MG63 (cell line): ENCODE results near the gene GLP1R. TPM values are rescaled to one million over a fixed set of nuclear protein-coding genes. Genes with fewer than 3 reads are reported as not detected.

ENCODE experiments used
- DNase-seq: peaks from one replicate; pipeline ENCODE4 v3.0.0-alpha.2; 2020
- H3K27me3 ChIP-seq: fragments of 250-450 bp; sonication (Bioruptor Pico); 2 replicates; pipeline ENCODE4 v1.5.1; 2020; ENCODE audit warnings: mild to moderate bottlenecking, moderate library complexity
- H3K36me3 ChIP-seq: fragments of 250-450 bp; sonication (Bioruptor Pico); 2 replicates; pipeline ENCODE4 v1.5.1; 2020; ENCODE audit warnings: mild to moderate bottlenecking, moderate library complexity
- H3K4me3 ChIP-seq: fragments of 250-450 bp; sonication (Bioruptor Pico); 2 replicates; pipeline ENCODE4 v1.5.1; 2020; ENCODE audit warnings: mild to moderate bottlenecking, moderate library complexity
- H3K9me3 ChIP-seq: fragments of 250-450 bp; sonication (Bioruptor Pico); 2 replicates; pipeline ENCODE4 v1.5.1; 2020; ENCODE audit warnings: mild to moderate bottlenecking, moderate library complexity
- total RNA-seq: library from RNA; depleted of rRNA; stranded (reverse); fragments of >200 nt; shearing (Covaris generic); gene quantifications from 2 replicates; pipeline ENCODE4 v1.2.3, GENCODE V29; 2014; ENCODE audit warnings: low replicate concordance; rRNA removed

The GLP1R gene
- not detected in 2 replicates for total RNA-seq

DNA sequence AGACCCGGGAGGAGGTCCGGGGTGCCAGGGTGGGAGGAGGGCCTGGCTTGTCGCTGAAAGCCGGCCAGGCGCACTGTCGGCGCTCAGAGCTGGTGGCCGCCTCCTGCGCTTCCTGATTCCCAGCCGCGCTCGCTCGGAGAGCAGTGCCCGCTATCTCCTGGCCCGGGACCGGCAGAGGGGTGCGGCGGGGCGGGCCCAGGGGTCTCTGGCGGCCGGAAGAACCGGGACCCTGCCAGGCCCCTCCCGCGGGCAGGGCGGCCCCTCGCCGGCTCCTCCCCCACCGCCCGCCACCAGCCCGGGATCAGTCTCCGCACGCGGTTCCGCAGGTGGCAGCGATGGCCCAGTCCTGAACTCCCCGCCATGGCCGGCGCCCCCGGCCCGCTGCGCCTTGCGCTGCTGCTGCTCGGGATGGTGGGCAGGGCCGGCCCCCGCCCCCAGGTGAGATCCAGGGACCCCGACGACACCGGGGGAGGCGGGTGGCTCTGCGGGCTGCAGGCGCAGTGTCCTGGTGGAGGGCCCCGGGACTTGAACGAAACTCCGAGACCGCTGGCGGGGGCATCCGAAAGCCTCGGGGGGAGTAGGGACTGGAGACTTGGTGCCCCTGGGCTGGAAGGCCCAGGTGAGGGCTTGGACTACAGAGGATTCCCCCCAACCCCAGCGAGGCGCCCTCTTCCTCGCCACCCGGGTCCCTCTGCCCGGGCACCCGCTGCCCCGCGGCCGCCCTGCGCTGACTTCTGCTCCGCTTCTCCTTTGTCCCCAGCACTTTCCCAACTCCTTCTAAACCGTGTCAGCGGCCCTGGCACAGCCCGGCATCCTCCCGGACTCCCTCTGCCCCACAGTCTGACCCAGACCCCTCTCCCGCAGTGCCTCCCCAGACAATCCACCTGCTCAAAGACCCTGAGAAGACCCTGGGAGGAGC is at the start of gene GLP1R:
Gene GLP1R (plus strand): TSS at position 301 of the 919 bp plus-strand sequence. CDS start 60 bp downstream, at position 361.
- H3K4me3 ChIP-seq: peak within 1 kb of the TSS; percentile 20
- peak; percentile 45 for DNase-seq
- H3K9me3 ChIP-seq: no peaks in the 10 kb centered on the region
- no peaks in the 10 kb centered on the region for H3K36me3 ChIP-seq
- H3K27me3 ChIP-seq: peaks cover 37% of the 10 kb centered on the region

DNA sequence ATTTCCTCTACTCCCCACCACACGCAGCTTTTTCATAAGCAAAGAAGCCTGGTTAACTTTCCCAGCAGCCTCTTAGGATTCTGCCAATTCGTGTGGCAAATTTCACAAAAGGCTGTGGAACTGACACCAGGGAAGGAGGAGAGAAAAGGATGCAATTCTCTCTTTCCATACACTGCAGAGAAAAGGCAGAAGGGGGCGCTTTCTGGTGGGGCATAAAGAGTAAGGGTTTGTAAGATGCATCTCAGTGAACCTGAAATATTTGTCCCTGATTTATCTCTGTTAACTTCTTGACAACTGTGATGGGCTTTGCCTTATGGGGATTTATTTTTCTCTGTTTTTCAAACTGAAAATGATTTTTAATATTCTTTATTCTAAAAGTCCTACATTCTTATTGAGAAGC is 45.5 kb upstream of the GLP1R start:
- Histone ChIP-seq H3K9me3 (no peaks in the 10 kb centered on the region), H3K27me3 (peaks cover 84% of the 10 kb centered on the region), H3K36me3 (no peaks in the 10 kb centered on the region), H3K4me3 (no peak overlapping the region)
- DNase-seq: no peak

DNA sequence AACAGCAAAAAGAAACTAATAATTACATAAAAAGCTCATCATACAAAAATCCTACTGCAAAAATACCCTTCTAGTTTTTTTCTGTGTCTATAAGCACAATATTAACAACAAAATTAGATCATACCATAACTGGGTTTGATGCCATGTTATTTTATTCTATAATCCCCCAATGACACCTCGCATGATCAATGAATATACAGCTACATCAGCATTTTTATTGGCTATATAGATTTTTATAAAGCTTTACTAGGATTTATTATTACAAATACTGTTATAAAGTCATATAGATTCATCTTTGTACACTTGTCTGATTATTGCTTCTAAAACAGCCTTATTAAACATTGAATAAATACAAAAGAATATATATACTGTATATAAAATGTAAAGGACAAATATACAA is 45.1 kb upstream of the GLP1R start:
- Histone ChIP-seq H3K9me3 (no peaks in the 10 kb centered on the region), H3K4me3 (no peak overlapping the region), H3K36me3 (no peaks in the 10 kb centered on the region), H3K27me3 (peaks cover 83% of the 10 kb centered on the region)
- no peak for DNase-seq

DNA sequence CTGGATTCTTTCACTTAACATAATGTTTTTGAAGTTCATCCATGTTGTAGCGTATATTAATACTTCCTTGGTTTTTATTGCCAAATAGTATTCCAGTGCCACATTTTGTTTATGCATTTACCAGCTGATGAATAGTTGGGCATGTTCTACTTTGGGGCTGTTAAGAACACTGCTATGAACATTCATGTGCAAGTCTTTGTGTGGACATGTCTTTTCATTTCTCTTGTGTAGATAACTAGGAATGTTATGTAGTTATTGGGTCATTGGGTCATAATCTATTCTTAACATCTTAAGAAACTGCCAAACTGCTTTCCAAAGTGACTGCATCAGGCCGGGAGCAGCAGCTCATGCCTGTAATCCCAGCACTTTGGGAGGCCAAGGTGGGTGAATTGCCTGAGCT is 43.8 kb upstream of the GLP1R start:
- Histone ChIP-seq H3K4me3 (no peak overlapping the region), H3K27me3 (peaks cover 88% of the 10 kb centered on the region), H3K9me3 (no peaks in the 10 kb centered on the region), H3K36me3 (no peaks in the 10 kb centered on the region)
- no peak for DNase-seq

DNA sequence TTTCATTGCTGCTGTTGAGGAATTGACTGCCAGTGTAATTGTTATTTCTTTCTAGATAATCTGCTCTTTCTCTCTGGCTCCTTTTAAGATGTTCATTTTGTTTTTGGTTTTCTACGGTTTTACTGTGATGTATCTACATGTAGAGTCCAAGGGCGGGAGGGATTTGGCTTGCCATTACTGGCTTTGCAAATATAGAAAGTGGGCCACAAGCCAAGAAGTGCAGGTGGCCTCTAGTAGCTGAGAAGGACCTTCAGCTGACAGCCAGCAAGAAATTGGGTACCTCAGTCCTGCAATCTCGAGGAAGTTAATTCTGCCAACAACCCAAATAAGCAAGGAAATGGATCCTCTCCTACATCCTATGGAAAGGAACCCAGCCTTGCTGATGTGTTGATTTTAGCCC is 42.8 kb upstream of the GLP1R start:
- Histone ChIP-seq H3K36me3 (no peaks in the 10 kb centered on the region), H3K27me3 (peaks cover 86% of the 10 kb centered on the region), H3K4me3 (no peak overlapping the region), H3K9me3 (no peaks in the 10 kb centered on the region)
- no peak for DNase-seq

DNA sequence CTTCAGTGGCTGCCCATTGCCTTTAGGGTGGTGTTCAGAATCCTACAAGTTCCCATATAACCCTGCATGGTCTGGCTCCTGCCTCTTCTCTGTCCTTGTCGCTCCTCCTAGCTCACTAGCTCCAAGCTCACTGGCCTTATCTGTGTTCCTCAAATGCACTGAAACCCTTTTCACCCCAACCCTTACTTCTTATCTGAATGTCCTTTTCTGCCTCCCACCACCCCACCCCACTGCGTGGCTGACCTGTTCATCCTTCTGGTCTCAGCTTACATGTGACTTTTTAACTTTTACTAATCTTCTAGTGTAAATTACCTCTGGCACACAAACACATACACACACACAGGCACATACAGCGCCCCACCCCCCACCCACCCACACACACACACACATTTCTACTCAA is 41.0 kb upstream of the GLP1R start:
- H3K9me3 ChIP-seq: no peaks in the 10 kb centered on the region
- H3K27me3 ChIP-seq: peaks cover 86% of the 10 kb centered on the region
- H3K4me3 ChIP-seq: no peak overlapping the region
- no peaks in the 10 kb centered on the region for H3K36me3 ChIP-seq
- DNase-seq: no peak

DNA sequence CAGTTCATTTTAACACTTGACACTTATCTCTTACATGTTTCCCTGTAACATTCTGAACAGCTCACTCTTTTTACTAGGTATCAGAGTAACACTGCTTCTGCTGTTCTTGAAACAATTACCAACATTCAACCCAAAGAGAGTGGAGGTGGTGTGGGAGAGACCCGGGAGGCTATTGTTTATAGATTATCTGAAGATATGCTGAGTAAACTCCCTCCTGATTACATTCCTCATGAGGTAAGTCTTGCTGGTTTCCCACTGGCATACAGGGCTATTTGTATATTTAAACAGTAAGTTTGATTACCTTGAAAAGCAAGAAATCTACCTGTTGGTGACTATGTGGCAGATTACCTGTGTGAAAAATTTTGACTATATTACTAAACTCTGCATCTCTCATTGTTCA is 39.8 kb upstream of the GLP1R start:
- DNase-seq: no peak
- H3K4me3 ChIP-seq: no peak overlapping the region
- H3K9me3 ChIP-seq: no peaks in the 10 kb centered on the region
- no peaks in the 10 kb centered on the region for H3K36me3 ChIP-seq
- H3K27me3 ChIP-seq: peaks cover 79% of the 10 kb centered on the region

DNA sequence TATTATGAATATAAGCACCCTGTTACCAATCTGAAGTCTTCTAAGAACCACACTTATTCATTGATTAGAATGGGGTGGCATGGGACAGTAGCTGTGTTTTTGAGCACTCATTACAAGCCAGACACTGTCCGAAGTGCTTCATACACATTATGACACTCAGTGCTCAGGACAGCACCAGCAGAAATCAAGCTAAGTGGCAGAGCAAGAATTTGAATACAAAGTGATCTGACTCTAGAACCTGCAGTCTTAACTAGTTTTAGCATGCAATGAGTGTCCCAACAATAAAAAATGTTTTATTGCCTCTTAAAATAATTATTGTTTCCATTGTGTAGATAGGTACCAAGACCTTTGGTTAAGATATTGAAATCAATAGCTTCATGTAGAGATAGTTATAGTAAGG is 39.1 kb upstream of the GLP1R start:
- Histone ChIP-seq H3K4me3 (no peak overlapping the region), H3K9me3 (no peaks in the 10 kb centered on the region), H3K27me3 (peaks cover 79% of the 10 kb centered on the region), H3K36me3 (no peaks in the 10 kb centered on the region)
- DNase-seq: no peak

DNA sequence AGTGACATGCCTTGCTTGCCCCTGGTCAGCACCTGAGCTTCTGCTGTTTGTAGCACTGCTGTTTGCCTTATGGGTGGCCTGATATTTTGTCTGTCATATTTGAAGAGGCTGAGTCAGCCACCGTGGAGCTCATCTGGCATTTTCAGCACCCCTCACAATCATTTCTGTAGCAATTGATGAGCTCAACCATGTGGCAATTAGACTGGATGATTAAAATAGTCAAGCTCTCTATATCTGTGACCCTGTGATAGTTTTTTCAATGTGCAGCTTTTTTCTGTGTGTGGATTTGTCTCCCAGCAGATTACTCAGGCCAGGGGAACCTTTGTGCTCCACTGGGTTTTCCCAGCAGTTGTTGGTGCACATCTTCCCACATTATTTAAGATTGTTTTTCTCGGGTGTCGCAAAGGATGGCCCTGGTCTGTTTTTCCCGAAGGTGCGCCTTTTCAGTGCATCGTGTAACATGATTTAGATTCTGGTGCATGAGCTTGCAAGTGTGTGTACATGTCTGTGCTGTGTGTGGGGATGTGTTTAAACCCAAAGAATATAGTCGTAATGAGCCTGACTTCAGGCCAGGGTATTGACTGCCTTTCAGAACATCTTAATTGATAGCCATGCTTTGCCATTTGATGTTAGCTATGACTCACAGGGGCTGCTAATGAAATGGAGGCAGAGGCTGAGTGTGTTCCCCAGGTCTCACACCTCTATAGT is 31.6 kb upstream of the GLP1R start:
- no peaks in the 10 kb centered on the region for H3K9me3 ChIP-seq
- H3K36me3 ChIP-seq: no peaks in the 10 kb centered on the region
- peaks cover 47% of the 10 kb centered on the region for H3K27me3 ChIP-seq
- no peak for DNase-seq
- no peak overlapping the region for H3K4me3 ChIP-seq

DNA sequence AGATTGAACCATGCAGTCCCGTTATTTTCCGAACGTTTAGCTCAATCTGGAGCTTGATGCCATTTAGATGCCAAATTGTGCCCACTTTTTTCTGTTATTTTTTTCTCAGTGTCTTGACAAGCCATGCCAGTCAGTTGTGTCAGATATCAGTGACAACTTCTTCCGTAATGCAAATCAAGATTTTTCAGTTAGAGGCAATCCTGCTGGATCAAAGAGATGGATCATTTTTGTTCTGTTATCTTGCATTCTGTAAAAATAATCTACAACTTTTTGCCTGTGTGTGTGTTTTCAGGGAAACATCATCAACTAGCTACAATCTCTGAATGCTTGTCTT is 31.1 kb upstream of the GLP1R start:
- no peaks in the 10 kb centered on the region for H3K36me3 ChIP-seq
- no peaks in the 10 kb centered on the region for H3K9me3 ChIP-seq
- H3K4me3 ChIP-seq: no peak overlapping the region
- H3K27me3 ChIP-seq: peaks cover 42% of the 10 kb centered on the region
- no peak for DNase-seq

DNA sequence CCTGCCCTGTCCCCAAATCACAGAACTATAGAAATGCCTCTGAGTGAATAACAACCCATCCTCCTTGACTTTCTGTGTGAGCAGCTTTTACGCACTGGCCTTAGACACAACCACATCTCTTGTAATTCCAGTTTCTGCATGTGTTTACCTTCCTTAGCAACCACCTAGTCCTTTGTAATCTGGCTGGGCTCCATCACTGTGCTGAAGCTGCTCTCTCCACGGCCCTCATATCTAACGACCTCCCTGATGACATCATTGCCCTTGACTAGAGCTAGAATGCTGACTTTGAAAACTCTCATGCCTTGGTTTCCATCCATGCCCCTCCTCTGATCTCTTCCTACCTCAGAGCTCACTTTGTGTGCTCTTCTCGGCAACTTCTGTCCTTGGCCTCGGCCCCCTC is 30.5 kb upstream of the GLP1R start:
- no peak for DNase-seq
- Histone ChIP-seq H3K9me3 (no peaks in the 10 kb centered on the region), H3K36me3 (no peaks in the 10 kb centered on the region)

DNA sequence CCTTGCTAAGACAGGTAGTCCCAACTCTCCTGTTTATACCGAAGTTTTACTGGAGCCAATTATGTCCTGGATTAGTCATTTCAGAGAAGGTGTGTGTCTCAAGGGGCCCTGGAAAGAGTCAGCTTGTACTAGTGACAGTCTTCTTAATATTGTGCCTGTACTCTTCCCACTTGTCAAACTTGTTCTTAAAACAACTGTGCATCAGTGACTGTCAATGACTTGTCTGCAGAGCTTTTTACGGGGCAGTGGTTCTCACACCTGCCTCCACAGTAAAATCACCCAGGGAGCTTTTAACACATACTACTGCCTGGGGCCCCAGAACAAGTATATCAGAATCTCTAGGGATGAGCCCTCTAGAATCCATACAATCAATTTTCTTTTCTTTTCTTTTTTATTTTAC is 28.4 kb upstream of the GLP1R start:
- Histone ChIP-seq H3K27me3 (peaks cover 58% of the 10 kb centered on the region), H3K9me3 (no peaks in the 10 kb centered on the region), H3K36me3 (no peaks in the 10 kb centered on the region), H3K4me3 (no peak overlapping the region)
- no peak for DNase-seq

More for the DNA sequence above, 30.5 kb upstream of the GLP1R start:
- peaks cover 44% of the 10 kb centered on the region for H3K27me3 ChIP-seq
- H3K4me3 ChIP-seq: no peak overlapping the region

DNA sequence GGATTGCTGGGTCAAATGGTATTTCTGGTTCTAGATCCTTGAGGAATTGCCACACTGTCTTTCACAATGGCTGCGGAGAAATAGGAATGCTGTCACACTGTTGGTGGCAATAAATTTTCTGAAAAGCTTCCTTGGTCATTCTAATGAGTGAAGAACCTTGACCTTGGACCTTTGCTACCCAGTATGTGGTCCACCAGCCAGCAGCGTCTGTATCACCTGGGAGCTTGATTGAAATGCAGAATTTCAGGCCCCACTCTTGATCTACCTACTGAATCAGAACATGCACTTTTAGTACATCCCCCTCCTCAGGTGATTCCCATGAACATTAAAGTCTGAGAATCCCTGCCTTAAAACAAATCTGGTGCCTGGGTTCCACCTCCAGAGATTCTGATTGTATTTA is 27.5 kb upstream of the GLP1R start:
- no peak for DNase-seq
- H3K4me3 ChIP-seq: no peak overlapping the region
- H3K27me3 ChIP-seq: peaks cover 64% of the 10 kb centered on the region
- H3K9me3 ChIP-seq: no peaks in the 10 kb centered on the region
- no peaks in the 10 kb centered on the region for H3K36me3 ChIP-seq

DNA sequence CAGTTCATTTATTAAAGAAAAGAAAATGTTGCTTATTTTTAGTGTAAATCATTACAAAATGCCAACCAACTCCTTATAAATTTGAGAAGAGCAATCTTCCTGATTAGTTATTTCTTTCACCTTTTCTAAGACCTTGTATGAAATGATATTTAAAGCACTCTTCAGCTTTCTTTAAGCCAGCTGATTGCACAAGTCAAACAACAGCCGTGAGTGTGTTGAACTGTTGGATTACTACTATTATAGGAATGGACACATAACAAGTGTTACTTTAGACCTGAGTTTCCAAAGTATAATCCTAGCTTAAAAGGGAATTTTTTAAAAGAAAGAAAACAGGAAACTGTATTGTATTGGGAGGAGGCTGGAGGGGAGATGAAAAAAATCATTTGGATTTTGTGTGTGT is 26.8 kb upstream of the GLP1R start:
- Histone ChIP-seq H3K36me3 (no peaks in the 10 kb centered on the region), H3K27me3 (peaks cover 66% of the 10 kb centered on the region), H3K4me3 (no peak overlapping the region), H3K9me3 (no peaks in the 10 kb centered on the region)
- DNase-seq: no peak

DNA sequence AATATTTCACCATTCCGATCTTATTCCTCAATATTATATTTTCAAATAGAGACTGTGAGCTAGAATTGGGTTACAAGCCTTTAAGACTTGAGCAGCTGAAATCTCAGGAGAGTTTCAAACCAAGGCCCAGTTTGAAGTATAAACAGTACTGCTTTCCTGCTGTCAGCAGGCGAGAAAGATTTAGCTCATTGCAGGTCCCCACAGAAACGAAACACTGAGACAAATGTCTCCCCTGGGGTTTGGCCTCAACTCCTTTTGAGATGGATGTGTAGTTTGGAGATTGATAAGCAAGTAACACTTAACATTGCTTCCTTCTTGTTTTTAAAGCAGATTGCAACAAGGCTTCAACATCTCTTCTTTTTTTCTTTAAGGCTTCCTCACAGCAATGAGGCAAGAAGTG is 22.4 kb upstream of the GLP1R start:
- DNase-seq: no peak
- peaks cover 73% of the 10 kb centered on the region for H3K27me3 ChIP-seq
- H3K36me3 ChIP-seq: no peaks in the 10 kb centered on the region
- H3K4me3 ChIP-seq: no peak overlapping the region
- no peaks in the 10 kb centered on the region for H3K9me3 ChIP-seq

DNA sequence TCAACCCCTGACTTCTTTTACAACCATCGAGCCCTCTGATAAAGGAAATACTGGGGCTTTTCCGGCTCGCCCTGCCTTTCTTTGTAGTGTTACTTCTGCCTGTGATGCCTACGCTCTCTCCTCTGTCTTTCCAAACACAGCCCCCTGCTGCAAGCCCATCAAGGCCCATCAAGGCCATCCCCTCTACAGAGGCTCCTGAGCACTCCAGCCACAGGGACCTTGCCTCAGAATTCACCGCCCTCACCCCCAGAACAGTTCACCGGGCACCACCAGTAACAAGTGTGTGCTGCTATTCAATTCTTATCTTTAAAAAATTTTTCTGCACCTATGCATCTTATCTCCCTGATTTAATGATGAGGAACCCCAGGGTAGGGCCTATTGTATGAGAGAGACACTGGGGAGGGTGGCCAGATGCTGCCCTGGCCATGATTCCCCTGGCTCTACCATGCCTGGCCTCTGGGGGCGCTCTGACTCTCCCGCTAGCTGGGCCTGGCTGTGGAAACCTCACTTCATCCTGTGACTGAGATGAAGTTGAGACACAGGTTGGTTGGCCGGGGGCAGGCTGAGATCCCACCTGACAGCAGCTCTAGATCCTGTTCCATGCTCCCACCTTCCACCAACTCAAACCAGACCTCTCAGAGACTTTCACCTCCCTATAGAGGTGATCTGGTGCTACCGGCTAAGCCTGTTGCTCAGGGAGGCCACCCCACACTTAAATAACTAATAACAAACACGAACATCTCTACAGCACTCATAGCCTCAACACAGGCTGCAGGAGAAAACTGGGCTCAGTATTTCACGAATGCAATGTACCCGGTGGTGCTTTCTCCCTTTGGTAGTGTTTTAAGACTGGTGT is 19.2 kb upstream of the GLP1R start:
- no peaks in the 10 kb centered on the region for H3K9me3 ChIP-seq
- peak; percentile 74 for DNase-seq
- H3K27me3 ChIP-seq: peaks cover 87% of the 10 kb centered on the region
- no peaks in the 10 kb centered on the region for H3K36me3 ChIP-seq
- H3K4me3 ChIP-seq: no peak overlapping the region

DNA sequence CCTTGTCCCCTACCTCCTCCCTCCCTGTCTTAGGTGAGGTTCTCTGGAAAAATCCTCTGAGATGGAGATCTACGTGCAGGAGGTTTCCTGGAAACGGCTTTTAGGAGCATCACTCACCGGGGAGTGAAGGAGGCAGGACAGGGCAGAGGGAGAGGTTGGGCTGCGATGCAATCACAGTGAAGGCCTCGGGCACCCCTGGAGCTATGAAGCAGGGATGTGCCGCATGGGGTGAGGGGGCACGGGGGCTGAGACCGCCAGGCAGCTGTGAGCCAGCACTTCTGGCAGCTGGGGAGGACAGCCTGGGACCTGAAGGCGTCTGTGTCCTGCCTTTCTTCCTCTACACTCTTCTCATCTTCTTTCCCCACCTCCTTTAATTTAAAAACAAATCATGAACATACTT is 12.9 kb upstream of the GLP1R start:
- no peak for DNase-seq

More for the DNA sequence above, 12.9 kb upstream of the GLP1R start:
- H3K36me3 ChIP-seq: no peaks in the 10 kb centered on the region
- no peaks in the 10 kb centered on the region for H3K9me3 ChIP-seq
- H3K4me3 ChIP-seq: no peak overlapping the region
- H3K27me3 ChIP-seq: peaks cover 97% of the 10 kb centered on the region
